Stimulated activated naive CD8-positive, alpha-beta T cell treated with anti-CD3 and anti-CD28 coated beads, Interleukin-15, amount 100 ng/mL, for 72 hours (primary cell): Measurements from ENCODE around the gene CTRB2.
A peak's percentile ranks its signal among the peaks of the same experiment; 100 is the strongest.

Experiments
- ATAC-seq: fragments of 150-1000 bp; cut with Tn5 transposase; 2 replicates; pipeline ENCODE4 v1.10.0; 2021; ENCODE audit warnings: mild to moderate bottlenecking, moderate library complexity
- DNase-seq, 2 donors: peaks; one replicate each; pipeline ENCODE4 v3.0.0; 2021 to 2022
- H3K27ac Mint-ChIP-seq, 2 donors: one replicate each; pipeline ENCODE4 v1.8.0; 2022; ENCODE audit warnings: mild to moderate bottlenecking in 2 of 2, mixed read lengths in 2 of 2, moderate library complexity in 2 of 2
- H3K27me3 Mint-ChIP-seq: one replicate; pipeline ENCODE4 v1.8.0; 2022; ENCODE audit warnings: mixed read lengths
- H3K4me1 Mint-ChIP-seq: one replicate; pipeline ENCODE4 v1.8.0; 2022; ENCODE audit warnings: mild to moderate bottlenecking, mixed read lengths
- H3K4me3 Mint-ChIP-seq, 2 donors: one replicate each; pipeline ENCODE4 v1.8.0; 2022; ENCODE audit warnings: mild to moderate bottlenecking in 2 of 2, mixed read lengths in 2 of 2, moderate library complexity in 1 of 2
- H3K9me3 Mint-ChIP-seq, 2 donors: one replicate each; pipeline ENCODE4 v1.8.0; 2022; ENCODE audit warnings: mixed read lengths in 2 of 2

The CTRB2 gene

GRCh38 chr16:75206749-75207451 lies at the start of gene CTRB2:
TSS of gene CTRB2 (minus strand) at chr16:75207161. CDS start at chr16:75207141, 20 bp downstream.
- DNase-seq (no peak), ATAC-seq (no peak)
- Mint-ChIP-seq H3K27ac (peak within 1 kb of the TSS in 1 of 2 donors; percentile 34), H3K9me3 (no peaks in the 10 kb centered on the region), H3K4me3 (no peak within 1 kb of the TSS), H3K4me1 (no peaks in the 10 kb centered on the region), H3K27me3 (peaks cover 8% of the 10 kb centered on the region)

GRCh38 chr16:75256059-75256571 lies 49.2 kb upstream of the CTRB2 start:
- H3K9me3 Mint-ChIP-seq: no peaks in the 10 kb centered on the region
- no peak for ATAC-seq
- peaks cover 6% of the 10 kb centered on the region for H3K4me1 Mint-ChIP-seq
- no peak overlapping the region for H3K27ac Mint-ChIP-seq
- peaks cover 81% of the 10 kb centered on the region for H3K27me3 Mint-ChIP-seq
- DNase-seq: no peak
- H3K4me3 Mint-ChIP-seq: no peak overlapping the region

- Mint-ChIP-seq H3K27ac (no peak overlapping the region), H3K4me1 (peaks cover 16% of the 10 kb centered on the region), H3K9me3 (no peaks in the 10 kb centered on the region), H3K4me3 (no peak overlapping the region), H3K27me3 (peaks cover 95% of the 10 kb centered on the region)
- DNase-seq: no peak
- ATAC-seq: no peak
Observed at GRCh38 chr16:75254359-75254837, 47.4 kb upstream of the CTRB2 start.

GRCh38 chr16:75252946-75253911 lies 46.3 kb upstream of the CTRB2 start:
- no peak for DNase-seq
- ATAC-seq: no peak
- no peak overlapping the region for H3K27ac Mint-ChIP-seq
- no peaks in the 10 kb centered on the region for H3K9me3 Mint-ChIP-seq
- no peak overlapping the region for H3K4me3 Mint-ChIP-seq
- H3K27me3 Mint-ChIP-seq: peaks cover 95% of the 10 kb centered on the region
- H3K4me1 Mint-ChIP-seq: peaks cover 16% of the 10 kb centered on the region

- no peak for DNase-seq
- Mint-ChIP-seq H3K4me1 (peaks cover 16% of the 10 kb centered on the region), H3K4me3 (peak overlapping the region; percentile 68 to 80), H3K27ac (no peak overlapping the region), H3K27me3 (peaks cover 95% of the 10 kb centered on the region), H3K9me3 (no peaks in the 10 kb centered on the region)
- ATAC-seq: no peak
Observed at GRCh38 chr16:75252049-75252864, 45.3 kb upstream of the CTRB2 start.

- Mint-ChIP-seq H3K27ac (no peak within 1 kb of the TSS), H3K27me3 (peaks cover 95% of the 10 kb centered on the region), H3K4me1 (peaks cover 16% of the 10 kb centered on the region), H3K4me3 (peak within 1 kb of the TSS; percentile 68 to 80), H3K9me3 (no peaks in the 10 kb centered on the region)
- ATAC-seq (peak; percentile 34), DNase-seq (no peak)
Observed at GRCh38 chr16:75251280-75252048, 44.5 kb upstream of the CTRB2 start, which contains the start of gene BCAR1. TSS of gene BCAR1 (minus strand) at chr16:75251624. CDS start at chr16:75251482, 142 bp downstream.

GRCh38 chr16:75250809-75251279 lies 43.9 kb upstream of the CTRB2 start:
- Mint-ChIP-seq H3K27me3 (peaks cover 95% of the 10 kb centered on the region), H3K9me3 (no peaks in the 10 kb centered on the region), H3K4me1 (peaks cover 16% of the 10 kb centered on the region), H3K4me3 (peak overlapping the region; percentile 35 to 42), H3K27ac (no peak overlapping the region)
- ATAC-seq: peak; percentile 5
- no peak for DNase-seq

GRCh38 chr16:75250089-75250808 lies 43.3 kb upstream of the CTRB2 start:
- DNase-seq (no peak), ATAC-seq (no peak)
- no peaks in the 10 kb centered on the region for H3K9me3 Mint-ChIP-seq
- H3K4me3 Mint-ChIP-seq: peak overlapping the region; percentile 29 to 42
- peaks cover 92% of the 10 kb centered on the region for H3K27me3 Mint-ChIP-seq
- H3K27ac Mint-ChIP-seq: no peak overlapping the region
- peaks cover 16% of the 10 kb centered on the region for H3K4me1 Mint-ChIP-seq

- Mint-ChIP-seq H3K9me3 (no peaks in the 10 kb centered on the region), H3K27me3 (peaks cover 84% of the 10 kb centered on the region), H3K4me1 (peaks cover 23% of the 10 kb centered on the region), H3K27ac (no peak overlapping the region), H3K4me3 (no peak overlapping the region)
- DNase-seq (no peak), ATAC-seq (no peak)
Observed at GRCh38 chr16:75249441-75249840, 42.5 kb upstream of the CTRB2 start.

- peaks cover 27% of the 10 kb centered on the region for H3K4me1 Mint-ChIP-seq
- ATAC-seq (no peak), DNase-seq (no peak)
- no peak overlapping the region for H3K27ac Mint-ChIP-seq
- no peak overlapping the region for H3K4me3 Mint-ChIP-seq
- H3K9me3 Mint-ChIP-seq: no peaks in the 10 kb centered on the region
- peaks cover 77% of the 10 kb centered on the region for H3K27me3 Mint-ChIP-seq
Observed at GRCh38 chr16:75248536-75249380, 41.8 kb upstream of the CTRB2 start.

GRCh38 chr16:75248142-75248535 lies 41.2 kb upstream of the CTRB2 start:
- H3K9me3 Mint-ChIP-seq: no peaks in the 10 kb centered on the region
- no peak overlapping the region for H3K27ac Mint-ChIP-seq
- H3K4me3 Mint-ChIP-seq: no peak overlapping the region
- DNase-seq (no peak), ATAC-seq (no peak)
- H3K27me3 Mint-ChIP-seq: peaks cover 71% of the 10 kb centered on the region
- H3K4me1 Mint-ChIP-seq: peaks cover 27% of the 10 kb centered on the region

GRCh38 chr16:75247249-75247648 lies 40.3 kb upstream of the CTRB2 start:
- DNase-seq (no peak), ATAC-seq (no peak)
- Mint-ChIP-seq H3K4me3 (no peak overlapping the region), H3K9me3 (no peaks in the 10 kb centered on the region), H3K27me3 (peaks cover 69% of the 10 kb centered on the region), H3K27ac (no peak overlapping the region), H3K4me1 (peaks cover 27% of the 10 kb centered on the region)
